A549 (cell line): ENCODE results near the gene NFIX.
"Not testable (repeated sequence)": the region's sequence is repeated elsewhere in the genome, so short reads cannot be mapped to it uniquely, and the experiment has no call there.

Experiments
- CBX2 ChIP-seq: fragments of 200-600 bp; sonication (generic); IDR thresholded peaks from 2 replicates; pipeline ENCODE4 v1.6.1; 2016; ENCODE audit warnings: low read depth, mild to moderate bottlenecking, borderline replicate concordance
- CBX8 ChIP-seq: fragments of 200-600 bp; sonication (generic); IDR thresholded peaks from 2 replicates; pipeline ENCODE4 v1.6.1; 2016
- CTCF ChIP-seq: fragments of >200 bp; sonication (Bioruptor Twin); formaldehyde crosslinking; IDR thresholded peaks from 3 replicates; pipeline ENCODE4 v1.5.1; 2016
- FOSL2 ChIP-seq, 2 experiments: fragments of 450-650 bp in 1 of 2; fragments of >200 bp in 1 of 2; sonication (Bioruptor Twin) in 1 of 2; formaldehyde crosslinking; IDR thresholded peaks; 2 replicates each; pipeline versions ENCODE4 v1.5.0 to v1.6.1; 2016 to 2020; ENCODE audit warnings: mild to moderate bottlenecking in 1 of 2, moderate library complexity in 1 of 2
- USF2 ChIP-seq: fragments of 450-650 bp; IDR thresholded peaks from 2 replicates; pipeline ENCODE4 v1.6.1; 2014; ENCODE audit warnings: antibody characterized with exemption
- ZC3H11A ChIP-seq: fragments of 450-650 bp; IDR thresholded peaks from 2 replicates; pipeline ENCODE4 v1.6.1; 2014; ENCODE audit warnings: antibody characterized with exemption, mild to moderate bottlenecking
- ZFP36 ChIP-seq: fragments of 450-650 bp; IDR thresholded peaks from 2 replicates; pipeline ENCODE4 v1.6.1; 2014; ENCODE audit warnings: borderline replicate concordance; ENCODE audit not compliant: partially characterized antibody

- not testable (repeated sequence) for TF ChIP-seq ZFP36; ZC3H11A; CBX2; CTCF; USF2; CBX8; FOSL2 (IDR thresholded peaks at IDR 0.05); FOSL2 (CRISPR knock-in tag; IDR thresholded peaks at IDR 0.05)
These were observed 39.7 kb upstream of the NFIX start for GRCh38 chr19:12955575-12955974.
